ENCODE results near the gene KRT26. TPM values are rescaled to one million over a fixed set of nuclear protein-coding genes. Genes with fewer than 3 reads are reported as not detected.

The KRT26 gene
- total and polyA plus RNA-seq, 10 of the 15 experiments (the other 5 are each of a cell fraction or from before 2014, with no cell fraction given): not detected

GRCh38 chr17:40726919-40727318, 45.1 kb downstream of the KRT26 start:
- H3K4me1 ChIP-seq (ENCODE audit: control insufficient read depth, insufficient read depth, low read length): peaks cover 3% of the 10 kb centered on the region; the same call in 1 of the 2 replicates
- DNase-seq (ENCODE audit: low read depth, low spot score) (no peak), ATAC-seq (peak; percentile 49), FAIRE-seq (no peak)
- no peaks in the 10 kb centered on the region for H3K79me2 ChIP-seq (ENCODE audit: control insufficient read depth, insufficient read depth, low read length)
- no peaks in the 10 kb centered on the region; the same call in 1 of the 3 replicates for H3K9me3 ChIP-seq (replicated peaks; ENCODE audit: control insufficient read depth, insufficient read depth, low read length)
- H3K9ac ChIP-seq (ENCODE audit: control insufficient read depth, insufficient read depth, low read length): no peak overlapping the region
- no TSS peak for BruUV-seq (replicated peaks)
- peak in 1 of 3 experiments; percentile 22; a peak in 2 of 6 replicates for TF ChIP-seq CTCF (IDR thresholded peaks at IDR 0.05 in 2 of 3, conservative IDR thresholded peaks at IDR 0.05 in 1 of 3; ENCODE audit: control insufficient read depth in 2 of 3, extremely low read depth in 1 of 3, insufficient read depth in 1 of 3, low read depth in 3 of 3, low read length in 3 of 3)
- TF ChIP-seq IRF3 (IDR thresholded peaks at IDR 0.05): no peak
- TF ChIP-seq PAX8 (IDR thresholded peaks at IDR 0.05): no peak
- no peaks in the 10 kb centered on the region; a peak in 1 of 4 replicates for H3K27me3 ChIP-seq (replicated peaks in 1 of 2; ENCODE audit: control insufficient read depth in 2 of 2, insufficient read depth in 2 of 2, low read length in 1 of 2)
- intact Hi-C loops (cut with micrococcal nuclease; ENCODE audit: unreplicated experiment): loop anchor here (5.0 to 10.0 kb wide), 3 partner anchors 80 to 162 kb away; partner anchors contain the start of genes CCR7 and SMARCE1
- no peak overlapping the region for H2AFZ ChIP-seq (ENCODE audit: control insufficient read depth, low read depth, low read length)
- ChIA-PET POLR2A (interaction anchor here (0.8 to 1.1 kb wide), 3 partner anchors 11 to 103 kb away, joined by 3 read pairs; no protein-coding TSS in a partner anchor), CTCF (interaction anchor here (0.9 to 1.3 kb wide), 9 partner anchors 12 to 111 kb away, joined by 3 to 14 read pairs (median 4); no protein-coding TSS in a partner anchor), RAD21 (ENCODE audit: unreplicated experiment) (interaction anchor here (0.9 to 1.4 kb wide), 12 partner anchors 7 to 937 kb away, joined by 3 to 16 read pairs (median 4); partner anchors contain the start of gene SMARCE1), SMC1A (ENCODE audit: uncharacterized antibody, unreplicated experiment) (interaction anchor here (0.6 to 1.6 kb wide), 19 partner anchors 9 to 1263 kb away, joined by 3 to 10 read pairs (median 4); partner anchors contain the start of gene KRT25)
- no peaks in the 10 kb centered on the region for H3K36me3 ChIP-seq (ENCODE audit: control insufficient read depth in 2 of 2, insufficient read depth in 2 of 2, low read length in 1 of 2)
- H3K27ac ChIP-seq (ENCODE audit: control insufficient read depth, insufficient read depth): no peak overlapping the region
- no peak overlapping the region for H3K4me2 ChIP-seq (ENCODE audit: control insufficient read depth, insufficient read depth)
- WGBS (ENCODE audit: insufficient coverage, insufficient replicate concordance, low lambda C conversion rate, missing lambda C conversion rate): 67% methylated on average over 2 of the region's 2 CpGs
- H4K20me1 ChIP-seq (ENCODE audit: control insufficient read depth, insufficient read depth): no peaks in the 10 kb centered on the region
- no peak overlapping the region for H3K4me3 ChIP-seq
- in situ Hi-C loops (cut with MboI): no loop called here

Measured in GM12878 (cell line).